ENCODE measurements around the gene MSRB3. TPM values are rescaled to one million over a fixed set of nuclear protein-coding genes. Genes with fewer than 3 reads are reported as not detected.

Gene MSRB3
- total and polyA plus RNA-seq, 2 of the 8 experiments (the other 6 are each of a cell fraction or from before 2014, with no cell fraction given): 0.32 to 1.2 TPM

DNA sequence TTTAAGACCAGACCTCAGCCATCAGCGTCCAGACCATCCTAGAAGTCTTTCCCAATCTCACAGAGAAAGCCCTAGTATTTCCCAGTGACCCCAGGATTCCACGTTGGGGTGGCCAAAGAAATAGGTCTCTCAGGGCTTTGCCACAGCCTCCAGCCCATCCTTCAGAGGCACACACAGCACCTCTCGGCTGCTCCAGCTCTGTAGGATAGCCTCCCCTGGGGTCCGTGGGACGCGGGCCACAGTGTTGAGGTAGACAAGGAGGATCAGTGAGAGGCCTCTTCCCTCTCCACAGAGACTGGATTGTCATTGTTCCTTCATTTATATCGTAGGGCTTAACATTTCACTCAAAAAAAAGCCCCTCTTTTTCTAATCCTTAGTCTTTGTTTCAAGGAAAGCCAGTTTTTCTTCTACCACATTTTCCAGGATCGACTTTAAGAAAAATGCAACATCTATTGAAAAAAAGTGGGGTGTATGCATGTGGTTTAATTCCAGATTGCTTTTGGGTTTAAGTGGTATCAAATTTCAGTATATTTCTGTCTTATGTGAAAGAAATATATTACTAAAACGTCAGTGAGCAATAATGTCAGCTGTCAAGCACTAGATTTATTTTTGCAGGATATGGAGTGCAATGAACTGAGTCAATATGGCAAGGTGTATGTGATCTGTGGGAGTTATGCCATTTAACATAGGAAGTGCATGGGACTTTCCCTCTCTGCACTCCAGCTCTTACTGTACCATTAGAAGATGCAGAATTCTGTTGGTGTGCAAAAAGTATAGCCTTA lies 187.5 kb downstream of the MSRB3 start:
- H3K56ac ChIP-seq (replicated peaks; ENCODE audit: insufficient read length, low read depth, low read length): no peak overlapping the region
- H2AFZ ChIP-seq (ENCODE audit: low read length): no peak overlapping the region
- no peaks in the 10 kb centered on the region for H3K36me3 ChIP-seq (ENCODE audit: control insufficient read depth in 2 of 4, insufficient read depth in 4 of 4, low read length in 3 of 4)
- no peak for DNase-seq (ENCODE audit: low read depth in 1 of 2, low spot score in 2 of 2)
- no peak overlapping the region for H3K4me2 ChIP-seq (ENCODE audit: insufficient read depth in 1 of 2, low read depth in 2 of 2, low read length in 2 of 2)
- H3K9me3 ChIP-seq (ENCODE audit: insufficient read depth in 2 of 2, low read depth in 1 of 2, low read length in 1 of 2): no peaks in the 10 kb centered on the region
- ChIA-PET POLR2A (ENCODE audit: partially characterized antibody) (no interaction called here), CTCF (ENCODE audit: partially characterized antibody) (no interaction called here)
- H3K4me1 ChIP-seq (replicated peaks in 1 of 4; ENCODE audit: control insufficient read depth in 3 of 4, insufficient read depth in 4 of 4, low read length in 3 of 4): no peaks in the 10 kb centered on the region
- H2BK20ac ChIP-seq (ENCODE audit: low read length): no peak overlapping the region
- no peak overlapping the region for H3K9ac ChIP-seq (replicated peaks in 1 of 4; ENCODE audit: extremely low read depth in 1 of 4, low read depth in 3 of 4, low read length in 3 of 4)
- H3K4ac ChIP-seq (replicated peaks; ENCODE audit: insufficient read length, low read depth, low read length): no peak overlapping the region
- H4K5ac ChIP-seq (ENCODE audit: insufficient read length, low read depth, low read length): no peak overlapping the region
- WGBS, 2 experiments (ENCODE audit: extremely low coverage in 1 of 2, insufficient coverage in 1 of 2, insufficient read length in 1 of 2, insufficient replicate concordance in 2 of 2, low coverage in 1 of 2, low lambda C conversion rate in 2 of 2, missing lambda C conversion rate in 1 of 2): 88% methylated on average over 9 of the region's 9 CpGs; no CpG with 5 or more reads in 1 of the 2 experiments
- H3K79me2 ChIP-seq (ENCODE audit: control insufficient read depth in 1 of 2, insufficient read depth in 2 of 2, low read length in 2 of 2): no peaks in the 10 kb centered on the region
- H4K91ac ChIP-seq (replicated peaks; ENCODE audit: insufficient read length, low read length): no peak overlapping the region
- H2AK5ac ChIP-seq (ENCODE audit: low read depth, low read length): no peak overlapping the region
- FAIRE-seq: no peak
- no peak overlapping the region for H4K8ac ChIP-seq (ENCODE audit: extremely low read depth, insufficient read depth, low read length)
- H2BK5ac ChIP-seq (ENCODE audit: low read depth, low read length): no peak overlapping the region
- no peak overlapping the region for H3K27ac ChIP-seq (ENCODE audit: low read depth, low read length)
- H3K23ac ChIP-seq (ENCODE audit: insufficient read length): no peak overlapping the region
- H3K14ac ChIP-seq (ENCODE audit: insufficient read length): no peak overlapping the region
- H4K20me1 ChIP-seq (replicated peaks in 1 of 2; ENCODE audit: control insufficient read depth in 1 of 2, insufficient read depth in 2 of 2, low read length in 2 of 2): no peaks in the 10 kb centered on the region
- no peak overlapping the region for H2BK12ac ChIP-seq (ENCODE audit: low read depth, low read length)
- no peak overlapping the region for H2BK120ac ChIP-seq (replicated peaks; ENCODE audit: low read depth, low read length)
- no peak overlapping the region for H2BK15ac ChIP-seq (ENCODE audit: low read length)
- TF ChIP-seq, protein P1, sequence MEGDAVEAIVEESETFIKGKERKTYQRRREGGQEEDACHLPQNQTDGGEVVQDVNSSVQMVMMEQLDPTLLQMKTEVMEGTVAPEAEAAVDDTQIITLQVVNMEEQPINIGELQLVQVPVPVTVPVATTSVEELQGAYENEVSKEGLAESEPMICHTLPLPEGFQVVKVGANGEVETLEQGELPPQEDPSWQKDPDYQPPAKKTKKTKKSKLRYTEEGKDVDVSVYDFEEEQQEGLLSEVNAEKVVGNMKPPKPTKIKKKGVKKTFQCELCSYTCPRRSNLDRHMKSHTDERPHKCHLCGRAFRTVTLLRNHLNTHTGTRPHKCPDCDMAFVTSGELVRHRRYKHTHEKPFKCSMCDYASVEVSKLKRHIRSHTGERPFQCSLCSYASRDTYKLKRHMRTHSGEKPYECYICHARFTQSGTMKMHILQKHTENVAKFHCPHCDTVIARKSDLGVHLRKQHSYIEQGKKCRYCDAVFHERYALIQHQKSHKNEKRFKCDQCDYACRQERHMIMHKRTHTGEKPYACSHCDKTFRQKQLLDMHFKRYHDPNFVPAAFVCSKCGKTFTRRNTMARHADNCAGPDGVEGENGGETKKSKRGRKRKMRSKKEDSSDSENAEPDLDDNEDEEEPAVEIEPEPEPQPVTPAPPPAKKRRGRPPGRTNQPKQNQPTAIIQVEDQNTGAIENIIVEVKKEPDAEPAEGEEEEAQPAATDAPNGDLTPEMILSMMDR (IDR thresholded peaks at IDR 0.05; ENCODE audit: control extremely low read depth in 1 of 3, insufficient read depth in 1 of 3, low read depth in 1 of 3, low read length in 3 of 3): no peak
- no peaks in the 10 kb centered on the region for H3K23me2 ChIP-seq (ENCODE audit: low read depth, low read length)
- no peaks in the 10 kb centered on the region for H3K27me3 ChIP-seq (replicated peaks in 1 of 4; ENCODE audit: control insufficient read depth in 3 of 4, extremely low read depth in 1 of 4, insufficient read depth in 3 of 4, low read length in 3 of 4)
- H3K79me1 ChIP-seq (ENCODE audit: low read depth, low read length): no peaks in the 10 kb centered on the region
- H3K18ac ChIP-seq (ENCODE audit: extremely low read depth, low read length): no peak overlapping the region
- H3K4me3 ChIP-seq (ENCODE audit: extremely low read depth in 1 of 4, insufficient read depth in 2 of 4, low read depth in 3 of 4, low read length in 4 of 4): no peak overlapping the region
